Measurements from ENCODE around the gene PNPLA1. TPM values are rescaled to one million over a fixed set of nuclear protein-coding genes. Genes with fewer than 3 reads are reported as not detected.

The PNPLA1 gene
- polyA plus RNA-seq, 1 donor (not counting 4 experiments of a cell fraction or from before 2014, with no cell fraction given): 0.14 TPM

DNA sequence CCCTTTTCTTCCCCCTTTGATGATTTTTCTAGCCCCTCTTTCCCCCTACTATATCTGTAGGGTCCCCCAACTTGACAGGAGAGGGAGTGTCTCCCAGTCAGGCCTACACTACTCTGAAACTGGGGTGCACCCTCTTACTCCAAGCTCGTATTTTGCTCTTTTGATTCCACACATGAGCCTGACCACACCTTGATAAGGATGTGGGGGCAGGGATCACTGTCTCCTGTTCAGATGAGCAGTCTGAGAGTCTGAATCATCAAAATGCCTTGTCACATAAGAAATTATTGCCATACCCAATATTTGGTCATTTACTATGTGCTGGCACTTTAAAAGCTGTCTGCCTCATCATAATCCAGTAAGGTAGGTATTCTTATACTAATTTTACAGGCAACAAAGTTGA is 15.9 kb downstream of the PNPLA1 start:
- TF ChIP-seq CTCF (optimal IDR thresholded peaks at IDR 0.05 in 1 of 3, IDR thresholded peaks at IDR 0.05 in 1 of 3, conservative IDR thresholded peaks at IDR 0.05 in 1 of 3; ENCODE audit: extremely low read depth in 1 of 3, insufficient read depth in 2 of 3, low read length in 3 of 3): no peak
- no peak for TF ChIP-seq EZH2 (IDR thresholded peaks at IDR 0.05; ENCODE audit: low read length)
- Histone ChIP-seq H3K36me3 (ENCODE audit: control insufficient read depth in 2 of 2, extremely low read depth in 1 of 2, insufficient read depth in 2 of 2, low read length in 2 of 2) (no peaks in the 10 kb centered on the region), H3K9me3 (ENCODE audit: control insufficient read depth, low read depth, low read length) (no peaks in the 10 kb centered on the region), H3K9me1 (ENCODE audit: control insufficient read depth, extremely low read depth, insufficient read depth, low read length) (no peaks in the 10 kb centered on the region), H3K27ac (ENCODE audit: control insufficient read depth, insufficient read depth, low read length) (no peak overlapping the region), H3K79me2 (ENCODE audit: control insufficient read depth, insufficient read depth, low read length) (no peaks in the 10 kb centered on the region), H3K4me1 (ENCODE audit: control insufficient read depth, extremely low read depth, insufficient read depth, low read length) (peaks cover 15% of the 10 kb centered on the region), H3K9ac (ENCODE audit: control insufficient read depth, extremely low read depth, insufficient read depth, low read length) (no peak overlapping the region), H2AFZ (ENCODE audit: control insufficient read depth, low read length) (no peak overlapping the region), H3K4me3 (ENCODE audit: control insufficient read depth in 2 of 3, extremely low read depth in 1 of 3, insufficient read depth in 2 of 3, low read depth in 1 of 3, low read length in 3 of 3) (no peak overlapping the region), H3K27me3 (ENCODE audit: control insufficient read depth, extremely low read depth, insufficient read depth, low read length) (peaks cover 24% of the 10 kb centered on the region), H4K20me1 (ENCODE audit: control insufficient read depth, extremely low read depth, insufficient read depth, low read length) (no peaks in the 10 kb centered on the region), H3K4me2 (ENCODE audit: control insufficient read depth, extremely low read depth, insufficient read depth, low read depth, low read length) (no peak overlapping the region)
- FAIRE-seq (no peak), DNase-seq (ENCODE audit: low read depth, low spot score) (no peak)
- dilution Hi-C loops (cut with MboI; ENCODE audit: extremely low pct_ligation_motif_present, low sequenced_read_pairs): no loop called here

- Histone ChIP-seq H3K4me3 (ENCODE audit: control insufficient read depth in 2 of 3, extremely low read depth in 1 of 3, insufficient read depth in 2 of 3, low read depth in 1 of 3, low read length in 3 of 3) (no peak overlapping the region), H3K79me2 (ENCODE audit: control insufficient read depth, insufficient read depth, low read length) (no peaks in the 10 kb centered on the region), H3K9ac (ENCODE audit: control insufficient read depth, extremely low read depth, insufficient read depth, low read length) (no peak overlapping the region), H3K4me1 (ENCODE audit: control insufficient read depth, extremely low read depth, insufficient read depth, low read length) (peaks cover 15% of the 10 kb centered on the region), H3K4me2 (ENCODE audit: control insufficient read depth, extremely low read depth, insufficient read depth, low read depth, low read length) (no peak overlapping the region), H3K9me1 (ENCODE audit: control insufficient read depth, extremely low read depth, insufficient read depth, low read length) (no peaks in the 10 kb centered on the region), H3K36me3 (ENCODE audit: control insufficient read depth in 2 of 2, extremely low read depth in 1 of 2, insufficient read depth in 2 of 2, low read length in 2 of 2) (no peaks in the 10 kb centered on the region), H3K9me3 (ENCODE audit: control insufficient read depth, low read depth, low read length) (no peaks in the 10 kb centered on the region), H4K20me1 (ENCODE audit: control insufficient read depth, extremely low read depth, insufficient read depth, low read length) (no peaks in the 10 kb centered on the region), H3K27me3 (ENCODE audit: control insufficient read depth, extremely low read depth, insufficient read depth, low read length) (peaks cover 24% of the 10 kb centered on the region), H2AFZ (ENCODE audit: control insufficient read depth, low read length) (no peak overlapping the region), H3K27ac (ENCODE audit: control insufficient read depth, insufficient read depth, low read length) (no peak overlapping the region)
- no peak for TF ChIP-seq EZH2 (IDR thresholded peaks at IDR 0.05; ENCODE audit: low read length)
- DNase-seq (ENCODE audit: low read depth, low spot score) (no peak), FAIRE-seq (no peak)
- dilution Hi-C loops (cut with MboI; ENCODE audit: extremely low pct_ligation_motif_present, low sequenced_read_pairs): no loop called here
Observed at GRCh38 chr6:36286858-36287257, 17.0 kb downstream of the PNPLA1 start.

GRCh38 chr6:36289281-36289878 is 19.5 kb downstream of the PNPLA1 start:
- TF ChIP-seq CTCF (optimal IDR thresholded peaks at IDR 0.05 in 1 of 3, IDR thresholded peaks at IDR 0.05 in 1 of 3, conservative IDR thresholded peaks at IDR 0.05 in 1 of 3; ENCODE audit: extremely low read depth in 1 of 3, insufficient read depth in 2 of 3, low read length in 3 of 3) (peak in 1 of 3 experiments; percentile 8), EZH2 (IDR thresholded peaks at IDR 0.05; ENCODE audit: low read length) (no peak)
- no peak overlapping the region for H3K4me3 ChIP-seq (ENCODE audit: control insufficient read depth in 2 of 3, extremely low read depth in 1 of 3, insufficient read depth in 2 of 3, low read depth in 1 of 3, low read length in 3 of 3)
- DNase-seq (ENCODE audit: low read depth, low spot score): no peak
- no peak overlapping the region for H2AFZ ChIP-seq (ENCODE audit: control insufficient read depth, low read length)
- no peaks in the 10 kb centered on the region for H3K9me1 ChIP-seq (ENCODE audit: control insufficient read depth, extremely low read depth, insufficient read depth, low read length)
- H3K4me2 ChIP-seq (ENCODE audit: control insufficient read depth, extremely low read depth, insufficient read depth, low read depth, low read length): no peak overlapping the region
- FAIRE-seq: peak; percentile 69
- no peaks in the 10 kb centered on the region for H4K20me1 ChIP-seq (ENCODE audit: control insufficient read depth, extremely low read depth, insufficient read depth, low read length)
- peak overlapping the region; percentile 13 for H3K27ac ChIP-seq (ENCODE audit: control insufficient read depth, insufficient read depth, low read length)
- H3K9me3 ChIP-seq (ENCODE audit: control insufficient read depth, low read depth, low read length): no peaks in the 10 kb centered on the region
- dilution Hi-C loops (cut with MboI; ENCODE audit: extremely low pct_ligation_motif_present, low sequenced_read_pairs): no loop called here
- no peaks in the 10 kb centered on the region for H3K79me2 ChIP-seq (ENCODE audit: control insufficient read depth, insufficient read depth, low read length)
- no peaks in the 10 kb centered on the region for H3K36me3 ChIP-seq (ENCODE audit: control insufficient read depth in 2 of 2, extremely low read depth in 1 of 2, insufficient read depth in 2 of 2, low read length in 2 of 2)
- peaks cover 13% of the 10 kb centered on the region for H3K27me3 ChIP-seq (ENCODE audit: control insufficient read depth, extremely low read depth, insufficient read depth, low read length)
- H3K9ac ChIP-seq (ENCODE audit: control insufficient read depth, extremely low read depth, insufficient read depth, low read length): no peak overlapping the region
- peaks cover 15% of the 10 kb centered on the region for H3K4me1 ChIP-seq (ENCODE audit: control insufficient read depth, extremely low read depth, insufficient read depth, low read length)

All from keratinocyte (primary cell).